ENCODE data around the gene DNAJB13. TPM values are rescaled to one million over a fixed set of nuclear protein-coding genes. Genes with fewer than 3 reads are reported as not detected.

DNAJB13 gene
- total and polyA plus RNA-seq, 8 donors, result 0.22 to 2.1 (median 0.47) TPM

DNA sequence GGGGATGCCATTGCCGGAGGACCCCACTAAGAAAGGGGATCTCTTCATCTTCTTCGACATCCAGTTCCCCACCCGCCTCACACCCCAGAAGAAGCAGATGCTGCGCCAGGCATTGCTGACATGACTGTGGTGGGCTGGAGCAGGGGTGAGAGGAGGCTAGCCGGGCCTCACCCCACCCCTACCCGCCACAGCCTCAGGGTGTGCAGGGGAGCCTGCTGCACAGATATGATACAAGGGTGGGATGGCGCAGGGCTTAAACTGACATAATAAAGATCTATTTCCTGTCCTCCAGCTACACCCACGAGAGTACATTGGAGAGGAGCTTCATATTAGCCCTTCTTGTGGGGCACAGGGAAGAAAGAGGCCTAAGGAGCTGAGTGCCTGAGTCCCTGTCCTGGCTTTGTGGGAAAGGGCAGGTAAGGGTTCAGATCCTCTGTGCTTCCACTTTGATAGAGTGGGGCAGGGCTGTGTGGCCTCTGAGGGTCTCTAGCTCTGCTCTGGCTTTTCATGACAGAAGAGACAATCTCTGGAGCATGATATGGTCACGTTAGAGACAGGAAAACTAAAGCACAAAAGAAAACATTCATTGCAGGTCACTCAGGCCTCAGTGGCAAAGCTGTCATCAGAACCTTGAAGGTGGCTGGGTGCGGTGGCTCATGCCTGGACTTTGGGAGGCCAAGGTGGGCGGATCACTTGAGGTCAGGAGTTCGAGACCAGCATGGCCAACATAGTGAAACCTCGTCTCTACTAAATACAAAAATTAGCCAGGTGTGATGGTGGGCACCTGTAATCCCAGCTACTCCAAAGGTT is 19.4 kb downstream of the DNAJB13 start:
- TF ChIP-seq, protein P1, sequence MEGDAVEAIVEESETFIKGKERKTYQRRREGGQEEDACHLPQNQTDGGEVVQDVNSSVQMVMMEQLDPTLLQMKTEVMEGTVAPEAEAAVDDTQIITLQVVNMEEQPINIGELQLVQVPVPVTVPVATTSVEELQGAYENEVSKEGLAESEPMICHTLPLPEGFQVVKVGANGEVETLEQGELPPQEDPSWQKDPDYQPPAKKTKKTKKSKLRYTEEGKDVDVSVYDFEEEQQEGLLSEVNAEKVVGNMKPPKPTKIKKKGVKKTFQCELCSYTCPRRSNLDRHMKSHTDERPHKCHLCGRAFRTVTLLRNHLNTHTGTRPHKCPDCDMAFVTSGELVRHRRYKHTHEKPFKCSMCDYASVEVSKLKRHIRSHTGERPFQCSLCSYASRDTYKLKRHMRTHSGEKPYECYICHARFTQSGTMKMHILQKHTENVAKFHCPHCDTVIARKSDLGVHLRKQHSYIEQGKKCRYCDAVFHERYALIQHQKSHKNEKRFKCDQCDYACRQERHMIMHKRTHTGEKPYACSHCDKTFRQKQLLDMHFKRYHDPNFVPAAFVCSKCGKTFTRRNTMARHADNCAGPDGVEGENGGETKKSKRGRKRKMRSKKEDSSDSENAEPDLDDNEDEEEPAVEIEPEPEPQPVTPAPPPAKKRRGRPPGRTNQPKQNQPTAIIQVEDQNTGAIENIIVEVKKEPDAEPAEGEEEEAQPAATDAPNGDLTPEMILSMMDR (IDR thresholded peaks at IDR 0.05), result no peak
- WGBS, 2 donors, result 79 to 91% methylated on average over 13 of the region's 13 CpGs
- no peak for ATAC-seq
- Histone ChIP-seq H3K27ac (no peak overlapping the region), H3K4me3 (no peak overlapping the region), H3K4me1 (no peaks in the 10 kb centered on the region), H3K27me3 (no peaks in the 10 kb centered on the region), H3K36me3 (no peaks in the 10 kb centered on the region), H3K9me3 (no peaks in the 10 kb centered on the region)
- peak in 1 of 6 donors; percentile 43 for DNase-seq
- intact Hi-C loops (cut with DNase I), result loop anchor here in 1 of 3 donors (10.0 kb wide), 1 partner anchor 105 kb away; no protein-coding TSS in a partner anchor
- no peak for FAIRE-seq

DNA sequence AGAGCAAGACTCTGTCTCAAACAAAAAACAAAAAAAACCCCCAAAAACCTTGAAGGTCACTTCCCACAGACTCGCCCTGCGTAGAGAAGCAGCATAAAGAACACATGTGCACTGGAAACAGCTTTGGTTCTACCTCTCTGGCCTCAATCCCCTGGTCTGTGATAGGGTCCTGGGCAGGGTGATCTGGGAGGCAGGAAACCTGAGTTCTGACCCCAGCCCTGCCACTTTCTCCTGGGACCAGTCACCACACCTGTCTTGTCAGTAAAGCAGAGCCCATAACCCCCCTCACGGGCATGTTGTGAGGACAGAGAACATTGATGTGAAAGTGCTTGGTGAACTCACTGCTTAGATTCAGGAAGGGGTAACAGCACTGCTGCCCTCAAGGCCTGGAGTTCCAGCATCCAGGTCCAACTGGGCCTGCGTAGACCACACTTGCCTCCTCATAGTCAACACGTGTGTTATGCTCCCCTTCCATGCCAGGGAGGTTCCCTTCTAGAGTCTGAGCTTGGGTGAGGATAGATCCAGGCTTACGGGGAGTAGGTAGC is 20.4 kb downstream of the DNAJB13 start:
- H3K27ac ChIP-seq, result no peak overlapping the region
- peak in 1 of 6 donors; percentile 20 for DNase-seq
- 83 to 96% methylated on average over 6 of the region's 6 CpGs for WGBS, 2 donors

DNA sequence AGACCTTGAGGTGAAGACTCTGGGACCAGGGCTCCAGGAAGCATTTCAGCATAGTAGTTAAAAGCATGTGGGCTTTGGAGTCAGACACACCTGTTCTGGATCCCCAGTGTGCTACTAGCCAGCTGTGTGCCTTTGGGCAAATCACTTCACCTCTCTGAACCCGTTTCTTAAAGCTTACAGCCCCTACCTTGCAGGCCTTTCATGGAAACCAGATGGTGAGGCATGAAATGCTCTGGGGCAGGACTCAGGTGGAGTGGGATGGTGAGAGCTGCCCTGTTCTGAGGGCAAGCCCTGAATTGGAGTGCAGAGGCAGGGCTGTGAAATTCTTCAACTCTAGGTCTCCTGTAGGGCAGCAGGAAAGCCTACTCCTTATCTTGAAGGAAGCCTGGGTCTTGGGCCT is 21.4 kb downstream of the DNAJB13 start:
- no peaks in the 10 kb centered on the region for H3K9me3 ChIP-seq
- intact Hi-C loops (cut with DNase I), result no loop called here
- TF ChIP-seq, protein P1 (IDR thresholded peaks at IDR 0.05), result no peak
- H3K27ac ChIP-seq, result no peak overlapping the region
- no peaks in the 10 kb centered on the region for H3K36me3 ChIP-seq
- WGBS, 2 donors, result 75 to 88% methylated on average over 1 of the region's 1 CpG
- DNase-seq (peak in 1 of 6 donors; percentile 5), FAIRE-seq (no peak), ATAC-seq (no peak)
- no peak overlapping the region for H3K4me3 ChIP-seq
- no peaks in the 10 kb centered on the region for H3K27me3 ChIP-seq
- no peaks in the 10 kb centered on the region for H3K4me1 ChIP-seq

More for the DNA sequence above, 20.4 kb downstream of the DNAJB13 start:
- intact Hi-C loops (cut with DNase I), result no loop called here
- TF ChIP-seq, protein P1 (IDR thresholded peaks at IDR 0.05), result no peak
- no peaks in the 10 kb centered on the region for H3K9me3 ChIP-seq
- no peaks in the 10 kb centered on the region for H3K36me3 ChIP-seq
- no peak for ATAC-seq
- no peak overlapping the region for H3K4me3 ChIP-seq
- no peak for FAIRE-seq
- H3K4me1 ChIP-seq, result no peaks in the 10 kb centered on the region
- no peaks in the 10 kb centered on the region for H3K27me3 ChIP-seq

DNA sequence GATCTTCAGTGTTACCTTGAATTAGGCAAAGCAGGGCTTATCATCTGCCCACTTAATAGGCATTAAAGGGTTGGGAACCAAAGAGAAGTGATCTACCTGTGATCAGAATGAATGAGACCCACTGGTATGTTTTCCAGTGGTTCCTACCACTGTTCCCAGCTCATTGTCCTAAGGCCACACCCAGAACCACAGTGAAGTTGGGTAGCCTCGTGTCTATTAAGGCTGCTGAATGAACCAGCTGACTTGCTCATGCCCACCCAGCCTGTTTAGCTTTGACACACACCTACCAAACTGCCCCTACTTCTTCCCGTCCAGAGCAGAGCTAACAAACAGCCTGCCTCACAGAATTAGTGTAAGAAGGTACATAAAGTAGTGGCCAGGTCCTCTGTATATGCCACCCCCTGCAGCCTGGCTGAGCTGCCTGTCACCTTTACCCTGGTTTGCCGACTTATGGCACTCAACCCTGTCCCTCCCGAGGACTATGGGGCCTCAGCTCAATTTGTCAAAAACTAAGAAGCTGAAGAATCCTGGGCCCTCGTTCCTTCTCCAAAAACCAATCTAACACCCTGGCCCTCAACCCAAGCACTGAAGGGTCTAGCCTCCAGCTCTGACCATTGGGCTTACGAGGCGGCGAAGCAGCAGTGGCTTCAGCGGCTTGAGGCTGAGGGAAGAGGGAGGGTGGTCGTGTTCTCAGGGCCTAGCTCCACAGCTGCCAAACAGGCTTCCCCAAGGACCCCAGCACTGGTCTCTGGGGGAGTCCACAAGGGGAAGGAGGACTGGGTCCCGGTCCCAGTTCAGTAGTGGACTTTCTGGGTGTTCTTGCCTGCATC is 22.0 kb downstream of the DNAJB13 start:
- no peaks in the 10 kb centered on the region for H3K9me3 ChIP-seq
- DNase-seq (peak in 1 of 6 donors; percentile 34), FAIRE-seq (no peak), ATAC-seq (peak in 1 of 4 donors; percentile 10)
- H3K36me3 ChIP-seq, result no peaks in the 10 kb centered on the region
- intact Hi-C loops (cut with DNase I), result no loop called here
- TF ChIP-seq, protein P1 (IDR thresholded peaks at IDR 0.05), result no peak
- H3K27ac ChIP-seq, result no peak overlapping the region
- H3K4me3 ChIP-seq, result no peak overlapping the region
- WGBS, 2 donors, result 85% methylated on average over 10 to 11 of the region's 11 CpGs
- H3K27me3 ChIP-seq, result no peaks in the 10 kb centered on the region
- no peaks in the 10 kb centered on the region for H3K4me1 ChIP-seq

Measured in pancreas (tissue), 10 donors.